Activated CD4-positive, CD25-positive, alpha-beta regulatory T cell (primary cell): ENCODE results near the gene CCDC89.

Source experiments
- DNase-seq, 4 experiments: peaks; one replicate each; lab custom pipeline; 2025; lab: John Stamatoyannopoulos, UW

The CCDC89 gene

DNA sequence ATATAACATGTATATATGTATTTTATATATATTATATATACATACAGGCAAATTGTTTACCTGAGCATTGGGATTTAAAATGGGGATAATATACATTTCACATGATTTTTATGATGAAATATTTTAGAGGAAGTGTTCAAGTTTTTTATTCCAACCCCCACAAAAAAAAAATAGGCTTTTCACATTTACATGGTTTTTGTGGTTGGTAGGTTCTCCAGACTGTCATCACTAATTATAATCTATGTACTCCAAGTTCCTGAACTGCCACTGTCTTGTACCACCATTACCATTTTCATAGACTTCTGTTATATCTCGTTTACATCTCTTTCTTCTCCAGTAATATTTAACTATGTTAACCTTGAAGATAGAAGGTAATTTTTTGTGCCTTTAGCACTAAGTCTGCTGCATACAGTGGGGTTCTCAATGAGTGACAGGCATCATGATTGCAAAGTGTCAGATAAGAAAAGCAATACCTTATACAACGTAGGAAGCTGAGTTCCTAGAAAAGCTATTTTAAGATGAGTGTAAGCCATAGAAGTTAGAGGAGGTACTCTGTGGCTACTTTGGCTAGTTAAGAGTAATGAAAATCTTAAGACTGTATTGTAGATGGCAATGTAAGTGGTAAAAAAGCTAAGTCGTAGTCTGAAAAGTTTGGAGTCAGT, 33.1 kb downstream of the CCDC89 start:
- DNase-seq, result no peak

DNA sequence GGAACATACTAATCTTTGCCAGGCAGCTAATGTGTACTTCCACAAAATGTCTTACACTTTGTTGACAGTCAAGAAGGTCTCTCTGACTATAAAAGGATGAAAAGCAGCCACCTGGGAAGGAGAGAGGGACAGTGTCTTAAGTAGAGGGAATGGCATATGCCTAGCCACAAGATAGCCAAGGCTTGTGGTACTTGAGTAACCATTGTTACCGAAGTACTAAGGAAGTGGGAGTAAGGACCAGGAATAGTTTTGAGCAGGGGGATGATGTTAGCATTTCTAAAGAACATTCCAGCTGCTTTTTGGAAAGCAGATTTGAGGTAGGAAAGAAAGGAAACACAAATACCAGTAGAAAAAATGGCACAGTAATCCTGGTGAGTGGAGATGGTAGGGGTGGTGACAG, 34.9 kb downstream of the CCDC89 start:
- DNase-seq, result no peak

DNA sequence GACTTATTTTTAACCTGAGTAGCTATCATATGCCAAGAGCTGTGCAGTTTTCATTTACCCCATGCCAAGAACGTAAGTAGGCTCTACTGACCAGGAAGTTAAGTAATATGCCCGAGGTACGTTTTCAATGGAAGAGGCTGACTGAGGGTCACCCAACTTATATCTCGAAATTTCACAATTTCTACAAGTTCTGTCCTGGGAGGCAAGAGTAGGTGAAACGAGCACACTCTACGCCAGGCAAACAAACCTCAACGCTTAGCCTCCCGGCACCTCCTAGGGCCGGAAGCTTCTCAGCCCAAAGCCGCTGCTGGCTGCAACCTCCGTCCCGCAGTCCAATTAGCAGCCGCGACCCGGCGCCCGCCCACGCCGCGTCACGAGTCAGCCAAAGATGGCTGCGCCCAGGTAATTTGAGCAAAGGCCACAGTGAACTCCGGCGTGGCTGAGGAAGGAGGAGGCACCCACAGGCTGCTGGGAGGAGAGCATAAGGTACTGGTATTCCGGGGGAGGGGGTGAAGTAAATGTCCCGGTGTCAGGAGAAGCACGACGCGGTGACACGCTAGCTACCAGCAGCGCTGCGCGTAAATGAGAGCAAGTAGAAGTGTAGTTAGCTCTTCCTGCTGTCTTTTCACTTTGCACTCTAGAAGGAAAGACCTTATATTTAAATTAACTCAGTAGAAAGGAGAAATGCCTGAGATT, 38.2 kb downstream of the CCDC89 start, which contains the start of gene TMEM126A:
Gene TMEM126A (plus strand): TSS at position 364 of the 696 bp plus-strand sequence. CDS start 2,289 bp downstream, outside the sequence.
- peak; percentile 81 to 85 (median 83) for DNase-seq

DNA sequence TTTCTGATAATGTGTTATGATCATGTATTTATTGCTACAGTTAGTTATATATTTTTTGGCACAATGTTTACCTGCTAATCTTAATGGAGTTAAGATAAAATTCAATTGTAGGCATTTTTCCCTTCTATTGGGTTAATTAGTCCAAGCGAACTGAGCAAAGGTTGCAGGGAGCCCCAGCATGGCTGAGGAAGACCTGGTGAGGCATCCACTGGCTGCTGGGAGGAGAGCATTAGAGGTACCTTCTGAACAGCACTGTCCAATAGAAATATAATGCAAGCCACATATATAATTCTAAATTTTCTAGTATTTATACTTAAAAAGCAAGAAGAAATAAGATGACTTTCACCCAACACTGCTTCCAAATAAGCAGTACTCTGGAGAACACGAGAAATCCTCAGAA, 38.9 kb downstream of the CCDC89 start:
- no peak for DNase-seq

DNA sequence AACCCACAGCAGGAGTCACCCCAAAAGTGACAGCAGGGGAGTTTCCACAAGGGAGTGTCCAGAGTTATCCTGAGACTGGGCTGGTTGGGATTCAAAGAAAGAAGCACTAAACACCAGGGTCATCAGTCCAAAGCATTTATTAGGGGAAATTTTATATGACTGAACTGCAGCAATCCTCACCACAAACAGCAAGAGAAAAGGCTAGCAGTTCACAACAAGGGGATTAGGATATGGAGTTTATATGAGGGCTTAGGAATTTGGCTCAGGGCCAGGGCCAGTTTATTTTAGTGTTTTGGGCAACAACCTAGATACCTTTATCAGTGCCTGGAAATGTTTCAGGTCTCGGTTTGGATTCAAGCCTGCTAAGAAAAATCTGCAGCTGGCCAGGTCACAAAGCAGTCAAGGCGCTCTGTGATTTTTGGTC, 42.8 kb downstream of the CCDC89 start:
- no peak for DNase-seq

DNA sequence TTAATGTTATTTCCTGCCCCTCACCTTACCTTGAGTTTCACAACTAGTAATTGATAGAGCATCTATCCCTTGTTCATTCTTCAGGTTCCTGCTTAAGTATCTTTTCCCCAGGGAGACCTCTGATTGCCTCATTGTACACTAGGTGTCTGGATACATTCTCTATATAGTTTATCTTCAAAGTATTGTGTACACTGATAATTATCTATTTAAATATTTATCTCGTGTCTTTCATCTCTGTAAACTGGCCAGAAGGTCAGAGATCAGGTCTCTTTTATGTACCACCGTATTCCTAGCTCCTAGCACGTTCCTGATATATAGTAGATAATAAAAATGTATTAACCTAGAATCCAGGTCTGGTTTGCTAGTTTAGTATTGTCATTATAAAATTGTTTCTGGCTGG, 51.2 kb downstream of the CCDC89 start:
- no peak for DNase-seq
